Fibroblast of skin of left quadriceps (primary cell): ENCODE results near the gene SLC27A3.
A peak's percentile ranks its signal among the peaks of the same experiment; 100 is the strongest.

Experiments used
- DNase-seq, 2 experiments: peaks; one replicate each; pipeline ENCODE4 v3.0.0-alpha.2; 2013; ENCODE audit warnings: low read depth in 2 of 2

The SLC27A3 gene

GRCh38 chr1:153774780-153775457 is at the start of gene SLC27A3:
SLC27A3 (plus strand) TSS chr1:153775407; CDS start chr1:153775498, 91 bp downstream.
- no peak for DNase-seq

- DNase-seq, result peak; percentile 100
These were observed 47.5 kb upstream of the SLC27A3 start, which contains the start of gene INTS3 for GRCh38 chr1:153727463-153728304. INTS3 (plus strand) TSS chr1:153728050; CDS start chr1:153728635, 585 bp downstream.

- DNase-seq, result peak in 1 of 2 experiments; percentile 13
These were observed 46.7 kb upstream of the SLC27A3 start for GRCh38 chr1:153728305-153729066.

- DNase-seq, result no peak
These were observed 44.7 kb upstream of the SLC27A3 start for GRCh38 chr1:153730468-153730988.

- no peak for DNase-seq
These were observed 41.2 kb upstream of the SLC27A3 start for GRCh38 chr1:153733970-153734369.

GRCh38 chr1:153734396-153735089 is 40.7 kb upstream of the SLC27A3 start:
- no peak for DNase-seq

- DNase-seq, result no peak
These were observed 40.2 kb upstream of the SLC27A3 start for GRCh38 chr1:153735090-153735420.

- no peak for DNase-seq
These were observed 33.2 kb upstream of the SLC27A3 start for GRCh38 chr1:153741986-153742385.

GRCh38 chr1:153742411-153743142 is 32.6 kb upstream of the SLC27A3 start:
- peak; percentile 20 to 21 for DNase-seq

GRCh38 chr1:153745417-153745816 is 29.8 kb upstream of the SLC27A3 start:
- DNase-seq, result no peak

GRCh38 chr1:153746174-153746573 is 29.0 kb upstream of the SLC27A3 start:
- DNase-seq, result no peak

- no peak for DNase-seq
These were observed 26.3 kb upstream of the SLC27A3 start for GRCh38 chr1:153748903-153749302.

- peak; percentile 39 to 49 for DNase-seq
These were observed 25.7 kb upstream of the SLC27A3 start for GRCh38 chr1:153749408-153750005.

GRCh38 chr1:153750026-153750995 is 24.9 kb upstream of the SLC27A3 start:
- no peak for DNase-seq

- no peak for DNase-seq
These were observed 23.1 kb upstream of the SLC27A3 start for GRCh38 chr1:153752072-153752471.

- DNase-seq, result no peak
These were observed 22.5 kb upstream of the SLC27A3 start for GRCh38 chr1:153752571-153753195.

- DNase-seq, result no peak
These were observed 20.9 kb upstream of the SLC27A3 start for GRCh38 chr1:153754266-153754665.

- no peak for DNase-seq
These were observed 14.8 kb upstream of the SLC27A3 start for GRCh38 chr1:153760440-153760839.
